K562 (cell line): ENCODE measurements around the gene CPSF4. TPM values are rescaled to one million over a fixed set of nuclear protein-coding genes. Genes with fewer than 3 reads are reported as not detected.

Experiments used
- CLOCK ChIP-seq: fragments of 250-450 bp; sonication (Bioruptor Pico); IDR thresholded peaks from 2 replicates; pipeline ENCODE4 v1.4.0; 2020; ENCODE audit warnings: mild to moderate bottlenecking, moderate library complexity, borderline replicate concordance
- FOXP1 ChIP-seq: sonication (generic); formaldehyde crosslinking; IDR thresholded peaks from 2 replicates; pipeline ENCODE4 v1.8.0; 2022; ENCODE audit warnings: mild to moderate bottlenecking, missing genetic modification reagents
- POLR2AphosphoS2 ChIP-seq: IDR thresholded peaks from 2 replicates; pipeline ENCODE4 v1.6.1; 2012; ENCODE audit warnings: low read length, improper control_type of control experiment
- RBM15 ChIP-seq: fragments of 200-400 bp; formaldehyde crosslinking; IDR thresholded peaks from 2 replicates; pipeline ENCODE4 v1.6.1; 2018; ENCODE audit warnings: mild to moderate bottlenecking, low read length, moderate library complexity; ENCODE audit not compliant: insufficient read depth
- ZFP1 ChIP-seq: fragments of 450-650 bp; formaldehyde crosslinking; IDR thresholded peaks from 2 replicates; pipeline ENCODE4 v1.4.0; 2020; ENCODE audit warnings: mild to moderate bottlenecking, mixed read lengths
- ZNF347 ChIP-seq: fragments of 450-650 bp; formaldehyde crosslinking; IDR thresholded peaks from 2 replicates; pipeline ENCODE4 v1.4.0; 2020; ENCODE audit warnings: low read depth, mild to moderate bottlenecking, moderate library complexity
- ZNF609 ChIP-seq: sonication (generic); formaldehyde crosslinking; IDR thresholded peaks from 2 replicates; pipeline ENCODE4 v1.8.1; 2023; ENCODE audit warnings: missing genetic modification reagents, mild to moderate bottlenecking, borderline replicate concordance
- polyA plus RNA-seq, 8 experiments: library from polyadenylated mRNA; depleted of rRNA in 4 of 8; stranded (reverse) in 5 of 8; unstranded in 3 of 8; fragments of >200 nt; fragmentation: Nextera tagmentation in 2 of 8; fragmentation: Illumina TruSeq in 1 of 8; extraction: Ambion mirVana in 2 of 8; extraction: Trizol in 1 of 8; gene quantifications; 2 replicates each; pipeline versions ENCODE4 v1.2.1 to v1.2.3, GENCODE V29; 2011 to 2014; ENCODE audit warnings: inconsistent platforms in 1 of 8, missing spikeins in 1 of 8
- total RNA-seq, 7 experiments: library from RNA; depleted of rRNA in 6 of 7; stranded (reverse); fragments of >200 nt in 6 of 7; fragmentation: Illumina TruSeq in 2 of 7; extraction: Trizol in 2 of 7; gene quantifications; 2 replicates each; pipeline versions ENCODE4 v1.2.1 to v1.2.3, GENCODE V29; 2011 to 2021; ENCODE audit warnings: low replicate concordance in 1 of 7

Gene CPSF4
- total and polyA plus RNA-seq, 9 of the 15 experiments (the other 6 are each of a cell fraction or from before 2014, with no cell fraction given) = 16.9 to 118 (median 71.7) TPM

DNA sequence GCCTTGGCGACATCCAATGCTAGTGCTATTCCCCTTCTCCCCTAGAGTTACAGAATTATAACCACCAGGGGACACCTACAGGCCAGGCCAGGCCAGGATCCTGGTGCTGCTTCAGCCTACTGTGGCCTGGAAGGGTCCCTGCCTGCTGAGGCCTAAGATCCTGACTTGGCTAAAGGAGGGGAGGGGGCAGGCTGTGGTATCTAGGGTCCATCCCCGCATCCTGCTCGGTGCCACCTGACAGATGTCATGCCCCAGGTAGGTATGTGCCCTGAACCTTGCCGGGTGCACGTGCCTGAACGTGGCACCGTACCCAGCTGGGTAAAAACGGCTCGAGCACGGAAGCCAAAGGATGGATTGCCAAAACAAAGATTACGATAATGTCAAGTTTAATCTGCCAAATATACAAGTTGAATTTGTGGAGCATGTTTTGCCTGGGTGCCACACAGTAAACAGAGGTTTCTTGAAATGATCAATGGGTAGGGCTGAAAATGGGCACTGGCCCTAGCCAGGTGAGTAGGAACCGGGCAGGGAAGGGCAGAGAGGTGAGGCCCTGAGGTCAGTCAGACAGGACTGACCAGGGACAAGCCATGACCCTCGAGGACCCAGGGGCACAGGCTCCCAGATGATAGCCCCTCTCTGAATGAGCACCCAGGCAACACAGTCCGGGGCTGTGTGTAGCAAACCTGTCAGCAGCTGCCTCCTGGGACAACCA, 43.0 kb upstream of the CPSF4 start (continued):
- TF ChIP-seq CLOCK (CRISPR knock-in tag) = no peak
- TF ChIP-seq ZFP1 (CRISPR knock-in tag) = no peak
- no peak for TF ChIP-seq FOXP1 (CRISPR knock-in tag)
- no peak for TF ChIP-seq ZNF347
- peak; percentile 82; the same call in 1 of the 2 replicates for TF ChIP-seq POLR2AphosphoS2
- TF ChIP-seq RBM15 = no peak
- TF ChIP-seq ZNF609 (CRISPR knock-in tag) = no peak
- TF ChIP-seq, all 486 proteins: peak for 7
